K562 (cell line): ENCODE measurements around the gene TMEM45A. TPM values are rescaled to one million over a fixed set of nuclear protein-coding genes. Genes with fewer than 3 reads are reported as not detected.

Experiments
- ATAC-seq: fragments of 200-7000 bp; cut with Tn5 transposase; 3 replicates; pipeline ENCODE4 v1.9.1; 2020; ENCODE audit warnings: moderate library complexity
- BruUV-seq: library from RNA; stranded (reverse); fragments of 400-500 nt; replicated peaks from 2 replicates; lab custom pipeline; 2021; lab: Mats Ljungman, UMichigan
- CTCF ChIA-PET: fragments of 300-600 bp; formaldehyde crosslinking; extraction: SDS; loops from one replicate; lab custom pipeline; 2021; ENCODE audit warnings: low intra/inter-chr PET ratio; lab: Yijun Ruan, JAX
- POLR2A ChIA-PET: fragments of 300-600, 350-650 bp; sonication (Branson Sonifier 250); formaldehyde crosslinking; extraction: SDS; loops from one replicate; lab custom pipeline; 2021; ENCODE audit warnings: antibody characterized with exemption, inconsistent platforms; lab: Yijun Ruan, JAX
- DNase-seq, 4 experiments: peaks; one replicate each; pipeline versions ENCODE4 v3.0.0 to v3.0.0-alpha.2; 2011 to 2018; ENCODE audit warnings: low spot score in 3 of 4, mixed read lengths in 3 of 4; ENCODE audit errors: extremely low read depth in 1 of 4
- FAIRE-seq: peaks from 2 replicates; lab custom pipeline; 2011; peaks lifted over from hg19 to GRCh38; lab: Jason Lieb, UNC
- H2AFZ ChIP-seq: 2 replicates; pipeline ENCODE4 v1.6.0; 2011; ENCODE audit warnings: low read depth, low read length, control low read depth, inconsistent platforms
- H3K27ac ChIP-seq: fragments of 200-600 bp; 3 replicates; pipeline ENCODE4 v1.8.0; 2011; ENCODE audit warnings: low read depth, mild to moderate bottlenecking, control low read depth, inconsistent platforms, low read length, moderate library complexity, mixed read lengths; ENCODE audit errors: extremely low read depth
- H3K27me3 ChIP-seq, 2 experiments: fragments of 300-600 bp in 1 of 2; 2 replicates in 1 of 2; 3 replicates in 1 of 2; pipeline versions ENCODE4 v1.6.0 to v1.8.0; 2011; ENCODE audit warnings: inconsistent platforms in 2 of 2, low read length in 2 of 2, mild to moderate bottlenecking in 1 of 2, mixed read lengths in 1 of 2, moderate library complexity in 1 of 2; ENCODE audit not compliant: control insufficient read depth in 2 of 2, insufficient read depth in 2 of 2
- H3K36me3 ChIP-seq: fragments of 300-600 bp; 3 replicates; pipeline ENCODE4 v1.8.0; 2011; ENCODE audit warnings: mild to moderate bottlenecking, low read length, inconsistent platforms; ENCODE audit not compliant: control insufficient read depth, insufficient read depth
- H3K4me1 ChIP-seq, 2 experiments: fragments of 200-600 bp in 1 of 2; replicated peaks in 1 of 2; 2 replicates in 1 of 2; 3 replicates in 1 of 2; pipeline versions ENCODE4 v1.5.1 to v1.8.0; 2011; ENCODE audit warnings: inconsistent platforms in 2 of 2, low read length in 2 of 2, mild to moderate bottlenecking in 1 of 2, mixed read lengths in 1 of 2, moderate library complexity in 1 of 2; ENCODE audit not compliant: control insufficient read depth in 2 of 2, insufficient read depth in 2 of 2
- H3K4me2 ChIP-seq: 2 replicates; pipeline ENCODE4 v1.6.1; 2011; ENCODE audit warnings: low read length, control low read depth, inconsistent platforms, mixed read lengths; ENCODE audit not compliant: insufficient read depth
- H3K4me3 ChIP-seq: fragments of 200-600 bp; sonication (generic), shearing (Covaris generic); 2 replicates; pipeline ENCODE4 v1.5.1; 2016; ENCODE audit warnings: control low read depth, inconsistent platforms
- H3K79me2 ChIP-seq: fragments of 200-600 bp; 3 replicates; pipeline ENCODE4 v1.8.0; 2011; ENCODE audit warnings: low read length, inconsistent platforms; ENCODE audit not compliant: control insufficient read depth, insufficient read depth
- H3K9ac ChIP-seq, 2 experiments: 2 replicates each; pipeline versions ENCODE4 v1.6.0 to v1.6.1; 2011; ENCODE audit warnings: low read depth in 2 of 2, low read length in 2 of 2, control low read depth in 1 of 2, inconsistent platforms in 1 of 2, mild to moderate bottlenecking in 1 of 2, mixed read lengths in 1 of 2; ENCODE audit not compliant: insufficient read depth in 1 of 2
- H3K9me1 ChIP-seq: one replicate; pipeline ENCODE4 v1.6.0; 2011; ENCODE audit warnings: inconsistent platforms, mild to moderate bottlenecking, low read length, moderate library complexity; ENCODE audit not compliant: control insufficient read depth, insufficient read depth
- H3K9me3 ChIP-seq: replicated peaks from 2 replicates; pipeline ENCODE4 v1.5.1; 2011; ENCODE audit warnings: low read depth, low read length, inconsistent platforms; ENCODE audit not compliant: control insufficient read depth, insufficient read depth
- H4K20me1 ChIP-seq: replicated peaks from 2 replicates; pipeline ENCODE4 v1.6.1; 2011; ENCODE audit warnings: low read length, inconsistent platforms, mixed read lengths; ENCODE audit not compliant: control insufficient read depth, insufficient read depth
- CBX2 ChIP-seq: fragments of 200-600 bp; sonication (generic); IDR thresholded peaks from one replicate; pipeline ENCODE4 v1.6.1; 2012; ENCODE audit warnings: mild to moderate bottlenecking, low read length, inconsistent platforms; ENCODE audit not compliant: insufficient read depth, poor library complexity, severe bottlenecking
- HDGF ChIP-seq: fragments of 450-650 bp; IDR thresholded peaks from 2 replicates; pipeline ENCODE4 v1.6.1; 2016
- THRA ChIP-seq: fragments of 450-650 bp; IDR thresholded peaks from 2 replicates; pipeline ENCODE4 v1.6.1; 2017; ENCODE audit warnings: mild to moderate bottlenecking, moderate library complexity
- ZC3H8 ChIP-seq: fragments of 450-650 bp; IDR thresholded peaks from 2 replicates; pipeline ENCODE4 v1.6.1; 2017
- WGBS: fragments of 100-300 bp; shearing (Covaris generic); methylation state at CpG from one replicate; pipeline ENCODE4 v1.1.6; 2016; ENCODE audit warnings: low coverage, mixed read lengths; ENCODE audit not compliant: insufficient coverage; ENCODE audit errors: missing lambda C conversion rate; 5-methylcytosine and 5-hydroxymethylcytosine counted together
- in situ Hi-C: fragments of 300-500 bp; cut with MboI; formaldehyde crosslinking; loops from 4 replicates; pipeline ENCODE4 v1.15.0; 2018; ENCODE audit warnings: inconsistent platforms, mixed read lengths
- intact Hi-C: fragments of 100-400 bp; cut with micrococcal nuclease; formaldehyde crosslinking; loops from 2 replicates; pipeline ENCODE4 v1.14.2; 2022
- polyA plus RNA-seq, 8 experiments: library from polyadenylated mRNA; depleted of rRNA in 4 of 8; stranded (reverse) in 5 of 8; unstranded in 3 of 8; fragments of >200 nt; fragmentation: Nextera tagmentation in 2 of 8; fragmentation: Illumina TruSeq in 1 of 8; extraction: Ambion mirVana in 2 of 8; extraction: Trizol in 1 of 8; gene quantifications; 2 replicates each; pipeline versions ENCODE4 v1.2.1 to v1.2.3, GENCODE V29; 2011 to 2014; ENCODE audit warnings: inconsistent platforms in 1 of 8, missing spikeins in 1 of 8
- total RNA-seq, 7 experiments: library from RNA; depleted of rRNA in 6 of 7; stranded (reverse); fragments of >200 nt in 6 of 7; fragmentation: Illumina TruSeq in 2 of 7; extraction: Trizol in 2 of 7; gene quantifications; 2 replicates each; pipeline versions ENCODE4 v1.2.1 to v1.2.3, GENCODE V29; 2011 to 2021; ENCODE audit warnings: low replicate concordance in 1 of 7

TMEM45A gene
- total and polyA plus RNA-seq, 9 of the 15 experiments (the other 6 are each of a cell fraction or from before 2014, with no cell fraction given): 0.41 to 4.1 (median 0.95) TPM

- no peak for TF ChIP-seq HDGF
- TF ChIP-seq ZC3H8: no peak
- TF ChIP-seq CBX2: no peak
- no peak for TF ChIP-seq THRA
- H3K36me3 ChIP-seq: no peaks in the 10 kb centered on the region
- no peaks in the 10 kb centered on the region for H4K20me1 ChIP-seq
- BruUV-seq: no TSS peak
- H3K4me2 ChIP-seq: no peak overlapping the region
- DNase-seq (no peak), FAIRE-seq (no peak), ATAC-seq (no peak)
- no peaks in the 10 kb centered on the region for H3K9me1 ChIP-seq
- H3K9me3 ChIP-seq: no peaks in the 10 kb centered on the region
- no peak overlapping the region for H3K27ac ChIP-seq
- no peaks in the 10 kb centered on the region for H3K27me3 ChIP-seq
- no peak overlapping the region for H3K9ac ChIP-seq
- POLR2A ChIA-PET: interaction anchor here (1.2 kb wide), 1 partner anchor 29 kb away, joined by 4 read pairs; the partner anchor contains the start of gene TMEM45A
- 28% methylated on average over 3 of the region's 3 CpGs for whole genome bisulfite sequencing
- no peaks in the 10 kb centered on the region for H3K79me2 ChIP-seq
- no peak overlapping the region for H3K4me3 ChIP-seq
- H2AFZ ChIP-seq: no peak overlapping the region
- CTCF ChIA-PET: interaction anchor here (2.1 kb wide), 1 partner anchor 125 kb away, joined by 6 read pairs; no protein-coding TSS in a partner anchor
- in situ Hi-C loops: loop anchor here (5.0 kb wide), 1 partner anchor 129 kb away; no protein-coding TSS in a partner anchor
- intact Hi-C loops: loop anchor here (1.0 to 10.0 kb wide), 5 partner anchors 127 to 334 kb away; no protein-coding TSS in a partner anchor
- peaks cover 0 to 4% of the 10 kb centered on the region in 2 experiments; a peak in 1 of 5 replicates for H3K4me1 ChIP-seq
These were observed 28.7 kb upstream of the TMEM45A start for GRCh38 chr3:100463646-100464155.
